PFSK-1 (cell line): ENCODE results near the gene NR6A1.

ENCODE experiments used
- FOXP2 ChIP-seq: optimal IDR thresholded peaks from 2 replicates; pipeline ENCODE3; 2011; ENCODE audit warnings: borderline replicate concordance, control low read depth, inconsistent platforms; ENCODE audit not compliant: insufficient read depth; ENCODE audit errors: extremely low read length, extremely low read depth
- POLR2AphosphoS5 ChIP-seq: IDR thresholded peaks from 2 replicates; pipeline ENCODE4 v1.6.1; 2012; ENCODE audit warnings: low read depth, mild to moderate bottlenecking, control low read depth, low read length, moderate library complexity
- REST ChIP-seq, 2 experiments: IDR thresholded peaks; 2 replicates each; pipeline versions ENCODE4 v1.6.1 to v1.8.0; 2011 to 2012; ENCODE audit warnings: low read depth in 2 of 2, low read length in 2 of 2, control low read depth in 1 of 2, inconsistent platforms in 1 of 2, mild to moderate bottlenecking in 1 of 2, moderate library complexity in 1 of 2; ENCODE audit not compliant: insufficient read depth in 1 of 2
- TAF1 ChIP-seq: IDR thresholded peaks from 2 replicates; pipeline ENCODE4 v1.6.1; 2012; ENCODE audit warnings: low read length, control low read depth, borderline replicate concordance; ENCODE audit not compliant: insufficient read depth

- TF ChIP-seq TAF1 (no peak), POLR2AphosphoS5 (no peak), FOXP2 (no peak), REST (IDR thresholded peaks at IDR 0.05; ENCODE audit: insufficient read depth in 1 of 2, low read depth in 2 of 2, low read length in 2 of 2) (no peak)
These were observed 29.4 kb downstream of the NR6A1 start for GRCh38 chr9:124741662-124742061.
